H9 (cell line): Measurements from ENCODE around the gene JPH2. TPM values are rescaled to one million over a fixed set of nuclear protein-coding genes. Genes with fewer than 3 reads are reported as not detected.

Experiments
- DNase-seq: peaks from one replicate; pipeline ENCODE4 v3.0.0-alpha.2; 2017
- H2AFZ ChIP-seq: one replicate; pipeline ENCODE4 v1.6.1; 2013; ENCODE audit warnings: mild to moderate bottlenecking, low read length, control low read depth, moderate library complexity
- H2AK5ac ChIP-seq: 2 replicates; pipeline ENCODE4 v1.6.1; 2013; ENCODE audit warnings: low read length, control low read depth, mixed read lengths; ENCODE audit not compliant: insufficient read length
- H2BK120ac ChIP-seq: one replicate; pipeline ENCODE4 v1.6.1; 2013; ENCODE audit warnings: low read depth, mild to moderate bottlenecking, low read length, control low read depth, inconsistent platforms; ENCODE audit not compliant: poor library complexity, severe bottlenecking
- H2BK12ac ChIP-seq: 2 replicates; pipeline ENCODE4 v1.6.1; 2013; ENCODE audit warnings: low read length, control low read depth, mixed read lengths, low read depth; ENCODE audit not compliant: insufficient read length
- H2BK15ac ChIP-seq: 2 replicates; pipeline ENCODE4 v1.6.1; 2013; ENCODE audit warnings: low read depth, low read length, control low read depth
- H2BK20ac ChIP-seq: one replicate; pipeline ENCODE4 v1.6.1; 2013; ENCODE audit warnings: low read depth, mild to moderate bottlenecking, low read length, control low read depth, inconsistent platforms; ENCODE audit not compliant: poor library complexity, severe bottlenecking
- H2BK5ac ChIP-seq: 2 replicates; pipeline ENCODE4 v1.6.1; 2013; ENCODE audit warnings: low read length, control low read depth, mixed read lengths; ENCODE audit not compliant: insufficient read length
- H3K14ac ChIP-seq: 2 replicates; pipeline ENCODE4 v1.6.1; 2013; ENCODE audit warnings: low read length, control low read depth; ENCODE audit not compliant: insufficient read depth
- H3K18ac ChIP-seq: 2 replicates; pipeline ENCODE4 v1.6.1; 2013; ENCODE audit warnings: low read depth, mild to moderate bottlenecking, mixed read lengths, low read length, control low read depth; ENCODE audit not compliant: insufficient read length
- H3K23ac ChIP-seq: 2 replicates; pipeline ENCODE4 v1.6.1; 2013; ENCODE audit warnings: low read length, control low read depth, mixed read lengths, low read depth; ENCODE audit not compliant: insufficient read length
- H3K23me2 ChIP-seq: 2 replicates; pipeline ENCODE4 v1.6.1; 2013; ENCODE audit warnings: low read depth, mild to moderate bottlenecking, mixed read lengths, low read length, control low read depth; ENCODE audit not compliant: insufficient read length, poor library complexity, severe bottlenecking
- H3K27ac ChIP-seq: 2 replicates; pipeline ENCODE4 v1.5.1; 2013; ENCODE audit warnings: low read length, control low read depth, mixed read lengths, low read depth; ENCODE audit not compliant: insufficient read length
- H3K27me3 ChIP-seq: 2 replicates; pipeline ENCODE4 v1.6.1; 2013; ENCODE audit warnings: low read length, control low read depth, inconsistent platforms; ENCODE audit not compliant: insufficient read depth
- H3K4ac ChIP-seq: 2 replicates; pipeline ENCODE4 v1.6.1; 2013; ENCODE audit warnings: low read depth, mild to moderate bottlenecking, control low read depth, inconsistent platforms, low read length, moderate library complexity
- H3K4me1 ChIP-seq: 2 replicates; pipeline ENCODE4 v1.6.1; 2013; ENCODE audit warnings: low read length, control low read depth, inconsistent platforms; ENCODE audit not compliant: insufficient read depth
- H3K4me2 ChIP-seq: 2 replicates; pipeline ENCODE4 v1.6.1; 2013; ENCODE audit warnings: low read length, control low read depth, mixed read lengths; ENCODE audit not compliant: insufficient read length, insufficient read depth
- H3K56ac ChIP-seq: 2 replicates; pipeline ENCODE4 v1.6.1; 2013; ENCODE audit warnings: low read depth, mild to moderate bottlenecking, mixed read lengths, low read length, control low read depth; ENCODE audit not compliant: insufficient read length
- H3K79me1 ChIP-seq: 2 replicates; pipeline ENCODE4 v1.6.1; 2013; ENCODE audit warnings: low read depth, mild to moderate bottlenecking, moderate library complexity, low read length, control low read depth, inconsistent platforms; ENCODE audit not compliant: insufficient read depth, poor library complexity, severe bottlenecking
- H3K79me2 ChIP-seq: 2 replicates; pipeline ENCODE4 v1.6.1; 2013; ENCODE audit warnings: low read length, control low read depth, inconsistent platforms; ENCODE audit not compliant: insufficient read depth
- H3K9ac ChIP-seq: 2 replicates; pipeline ENCODE4 v1.6.1; 2013; ENCODE audit warnings: low read length, control low read depth, mixed read lengths; ENCODE audit not compliant: insufficient read length; ENCODE audit errors: extremely low read depth
- H3K9me3 ChIP-seq: one replicate; pipeline ENCODE4 v1.6.1; 2013; ENCODE audit warnings: low read depth, low read length, inconsistent platforms; ENCODE audit not compliant: control insufficient read depth
- H3T11ph ChIP-seq: one replicate; pipeline ENCODE4 v1.6.1; 2013; ENCODE audit warnings: mild to moderate bottlenecking, low read length, control low read depth, inconsistent platforms
- H4K20me1 ChIP-seq: one replicate; pipeline ENCODE4 v1.6.1; 2013; ENCODE audit not compliant: control insufficient read depth, insufficient read length, insufficient read depth
- H4K5ac ChIP-seq: 2 replicates; pipeline ENCODE4 v1.6.1; 2013; ENCODE audit warnings: low read depth, mild to moderate bottlenecking, mixed read lengths, low read length, control low read depth; ENCODE audit not compliant: insufficient read length
- H4K8ac ChIP-seq: replicated peaks from 2 replicates; pipeline ENCODE4 v1.6.1; 2013; ENCODE audit warnings: low read length, control low read depth, mixed read lengths, low read depth; ENCODE audit not compliant: insufficient read length
- H4K91ac ChIP-seq: 2 replicates; pipeline ENCODE4 v1.6.1; 2013; ENCODE audit warnings: low read depth, mild to moderate bottlenecking, moderate library complexity, mixed read lengths, low read length, control low read depth; ENCODE audit not compliant: insufficient read length
- H3K27ac Mint-ChIP-seq, 3 experiments: 2 replicates in 2 of 3; 3 replicates in 1 of 3; pipeline ENCODE4 v1.8.0; 2020 to 2021; ENCODE audit warnings: mixed read lengths in 3 of 3, mild to moderate bottlenecking in 1 of 3, moderate library complexity in 1 of 3
- H3K27me3 Mint-ChIP-seq: 2 replicates; pipeline ENCODE4 v1.8.0; 2021; ENCODE audit warnings: low read depth, mild to moderate bottlenecking, moderate library complexity, mixed read lengths
- H3K36me3 Mint-ChIP-seq, 3 experiments: 2 replicates in 2 of 3; 3 replicates in 1 of 3; pipeline ENCODE4 v1.8.0; 2020 to 2021; ENCODE audit warnings: low read depth in 3 of 3, mixed read lengths in 3 of 3; ENCODE audit not compliant: insufficient read depth in 1 of 3
- H3K4me1 Mint-ChIP-seq, 2 experiments: 2 replicates each; pipeline ENCODE4 v1.8.0; 2020; ENCODE audit warnings: mixed read lengths in 2 of 2
- H3K4me3 Mint-ChIP-seq, 2 experiments: 2 replicates in 1 of 2; 3 replicates in 1 of 2; pipeline ENCODE4 v1.8.0; 2020 to 2021; ENCODE audit warnings: mild to moderate bottlenecking in 2 of 2, mixed read lengths in 2 of 2, moderate library complexity in 1 of 2
- H3K9me3 Mint-ChIP-seq, 2 experiments: 2 replicates in 1 of 2; 3 replicates in 1 of 2; pipeline ENCODE4 v1.8.0; 2020; ENCODE audit warnings: mild to moderate bottlenecking in 2 of 2, mixed read lengths in 2 of 2, moderate library complexity in 1 of 2
- WGBS: extraction: QIAGEN DNeasy Blood & Tissue Kit; methylation state at CpG from one replicate; pipeline ENCODE4 v1.1.7; 2013; ENCODE audit warnings: missing lambda C conversion rate, low lambda C conversion rate, mixed read lengths; ENCODE audit not compliant: insufficient read length; ENCODE audit errors: extremely low coverage; 5-methylcytosine and 5-hydroxymethylcytosine counted together
- total RNA-seq: library from RNA; stranded (reverse); gene quantifications from 2 replicates; pipeline ENCODE4 v1.2.1, GENCODE V29; 2021
- TF ChIP-seq, protein P1 (sequence below): fragments of 200-600 bp; sonication (generic); conservative IDR thresholded peaks from 3 replicates; pipeline ENCODE4 v1.8.0; 2021; ENCODE audit warnings: antibody characterized with exemption, mild to moderate bottlenecking

The JPH2 gene
- total RNA-seq, 1 experiment from 2014 or later = 0.31 TPM

GRCh38 chr20:44182863-44183262 lies 4.1 kb downstream of the JPH2 start:
- no peak overlapping the region for H3K9ac ChIP-seq
- no peak overlapping the region for H3K18ac ChIP-seq
- H3K27me3 ChIP-seq = no peaks in the 10 kb centered on the region
- H3K27ac ChIP-seq = no peak overlapping the region
- peaks cover 8% of the 10 kb centered on the region for H3K23me2 ChIP-seq
- no peak overlapping the region for H3K23ac ChIP-seq
- H2BK5ac ChIP-seq = no peak overlapping the region
- no peak overlapping the region for H2AFZ ChIP-seq
- no peak overlapping the region for H3K56ac ChIP-seq
- no peaks in the 10 kb centered on the region for H3K9me3 Mint-ChIP-seq
- no CpG with 5 or more reads among the region's 3 CpGs for WGBS
- H3K4me3 Mint-ChIP-seq = no peak overlapping the region
- H3K27me3 Mint-ChIP-seq = peaks cover 11% of the 10 kb centered on the region
- no peak overlapping the region for H3T11ph ChIP-seq
- H3K36me3 Mint-ChIP-seq = no peaks in the 10 kb centered on the region
- no peak overlapping the region for H2BK15ac ChIP-seq
- no peak overlapping the region for H2BK20ac ChIP-seq
- no peak overlapping the region for H4K8ac ChIP-seq
- H3K79me1 ChIP-seq = no peaks in the 10 kb centered on the region
- TF ChIP-seq, protein P1, sequence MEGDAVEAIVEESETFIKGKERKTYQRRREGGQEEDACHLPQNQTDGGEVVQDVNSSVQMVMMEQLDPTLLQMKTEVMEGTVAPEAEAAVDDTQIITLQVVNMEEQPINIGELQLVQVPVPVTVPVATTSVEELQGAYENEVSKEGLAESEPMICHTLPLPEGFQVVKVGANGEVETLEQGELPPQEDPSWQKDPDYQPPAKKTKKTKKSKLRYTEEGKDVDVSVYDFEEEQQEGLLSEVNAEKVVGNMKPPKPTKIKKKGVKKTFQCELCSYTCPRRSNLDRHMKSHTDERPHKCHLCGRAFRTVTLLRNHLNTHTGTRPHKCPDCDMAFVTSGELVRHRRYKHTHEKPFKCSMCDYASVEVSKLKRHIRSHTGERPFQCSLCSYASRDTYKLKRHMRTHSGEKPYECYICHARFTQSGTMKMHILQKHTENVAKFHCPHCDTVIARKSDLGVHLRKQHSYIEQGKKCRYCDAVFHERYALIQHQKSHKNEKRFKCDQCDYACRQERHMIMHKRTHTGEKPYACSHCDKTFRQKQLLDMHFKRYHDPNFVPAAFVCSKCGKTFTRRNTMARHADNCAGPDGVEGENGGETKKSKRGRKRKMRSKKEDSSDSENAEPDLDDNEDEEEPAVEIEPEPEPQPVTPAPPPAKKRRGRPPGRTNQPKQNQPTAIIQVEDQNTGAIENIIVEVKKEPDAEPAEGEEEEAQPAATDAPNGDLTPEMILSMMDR = no peak
- no peak overlapping the region for H4K5ac ChIP-seq
- H2BK12ac ChIP-seq = no peak overlapping the region
- H2BK120ac ChIP-seq = no peak overlapping the region
- H3K4me2 ChIP-seq = no peak overlapping the region
- peaks cover 20 to 28% of the 10 kb centered on the region in 2 experiments for H3K4me1 Mint-ChIP-seq
- peaks cover 5% of the 10 kb centered on the region; the same call in 1 of the 2 replicates for H3K4me1 ChIP-seq
- no peak for DNase-seq
- H3K14ac ChIP-seq = no peak overlapping the region
- H3K79me2 ChIP-seq = no peaks in the 10 kb centered on the region
- H2AK5ac ChIP-seq = no peak overlapping the region
- no peaks in the 10 kb centered on the region for H3K9me3 ChIP-seq
- H3K4ac ChIP-seq = no peak overlapping the region
- no peak overlapping the region for H3K27ac Mint-ChIP-seq
- H4K91ac ChIP-seq = no peak overlapping the region
- H4K20me1 ChIP-seq = no peaks in the 10 kb centered on the region
